IMR-90 (cell line): ENCODE measurements around the gene CA4. TPM values are rescaled to one million over a fixed set of nuclear protein-coding genes. Genes with fewer than 3 reads are reported as not detected.
"Not testable (repeated sequence)": the region's sequence is repeated elsewhere in the genome, so short reads cannot be mapped to it uniquely, and the experiment has no call there.

ENCODE experiments used
- ATAC-seq: fragments of 200-7000 bp; cut with Tn5 transposase; 2 replicates; pipeline ENCODE4 v1.9.1; 2020; ENCODE audit warnings: low read depth, mild to moderate bottlenecking, moderate library complexity
- BruUV-seq: library from RNA; stranded (reverse); fragments of 400-500 nt; replicated peaks from 2 replicates; lab custom pipeline; 2021; lab: Mats Ljungman, UMichigan
- CTCF ChIA-PET: fragments of 300-600 bp; formaldehyde crosslinking; extraction: SDS; loops from one replicate; lab custom pipeline; 2021; ENCODE audit warnings: antibody characterized with exemption; lab: Yijun Ruan, JAX
- POLR2A ChIA-PET: fragments of 300-600 bp; sonication (Branson Sonifier 250); formaldehyde crosslinking; loops from one replicate; lab custom pipeline; 2022; ENCODE audit warnings: antibody characterized with exemption; ENCODE audit not compliant: unreplicated experiment; lab: Charles Lee
- DNase-seq: peaks from one replicate; pipeline ENCODE4 v3.0.0; 2013
- H2AFZ ChIP-seq: replicated peaks from 2 replicates; pipeline ENCODE3; 2013; ENCODE audit warnings: low read length, mild to moderate bottlenecking; ENCODE audit not compliant: poor library complexity
- H2AK5ac ChIP-seq: 2 replicates; pipeline ENCODE4 v1.6.1; 2013; ENCODE audit warnings: low read depth, low read length, inconsistent platforms
- H2AK9ac ChIP-seq: replicated peaks from 2 replicates; pipeline ENCODE3; 2013; ENCODE audit warnings: mild to moderate bottlenecking, low read depth, low read length, moderate library complexity; ENCODE audit not compliant: poor library complexity
- H2BK120ac ChIP-seq: 2 replicates; pipeline ENCODE4 v1.6.1; 2013; ENCODE audit warnings: low read depth, low read length, inconsistent platforms
- H2BK15ac ChIP-seq: 3 replicates; pipeline ENCODE4 v1.6.1; 2013; ENCODE audit warnings: low read depth, low read length, inconsistent platforms
- H2BK20ac ChIP-seq: 2 replicates; pipeline ENCODE4 v1.6.1; 2013; ENCODE audit warnings: low read depth, mild to moderate bottlenecking, inconsistent platforms, low read length, moderate library complexity
- H2BK5ac ChIP-seq: 2 replicates; pipeline ENCODE4 v1.6.1; 2013; ENCODE audit warnings: mild to moderate bottlenecking, low read depth, low read length, inconsistent platforms; ENCODE audit not compliant: poor library complexity, severe bottlenecking
- H3K14ac ChIP-seq: replicated peaks from 2 replicates; pipeline ENCODE4 v1.6.1; 2013; ENCODE audit warnings: low read depth, low read length, inconsistent platforms
- H3K18ac ChIP-seq: 2 replicates; pipeline ENCODE4 v1.6.1; 2013; ENCODE audit warnings: low read depth, low read length, control low read depth
- H3K23ac ChIP-seq: 2 replicates; pipeline ENCODE4 v1.6.1; 2013; ENCODE audit warnings: low read depth, low read length, inconsistent platforms
- H3K27ac ChIP-seq: 2 replicates; pipeline ENCODE4 v1.5.1; 2013; ENCODE audit warnings: mild to moderate bottlenecking, control low read depth, low read length; ENCODE audit not compliant: insufficient read depth
- H3K27me3 ChIP-seq: 2 replicates; pipeline ENCODE4 v1.6.1; 2013; ENCODE audit warnings: low read length; ENCODE audit not compliant: control insufficient read depth, insufficient read depth
- H3K36me3 ChIP-seq: 2 replicates; pipeline ENCODE4 v1.6.1; 2013; ENCODE audit warnings: low read length, mixed read lengths; ENCODE audit not compliant: control insufficient read depth, insufficient read depth
- H3K4ac ChIP-seq: 2 replicates; pipeline ENCODE4 v1.6.1; 2013; ENCODE audit warnings: low read depth, low read length, inconsistent platforms
- H3K4me1 ChIP-seq: 2 replicates; pipeline ENCODE4 v1.6.1; 2013; ENCODE audit warnings: low read length, mixed read lengths; ENCODE audit not compliant: control insufficient read depth, insufficient read depth
- H3K4me2 ChIP-seq: 2 replicates; pipeline ENCODE4 v1.6.1; 2013; ENCODE audit warnings: low read depth, mild to moderate bottlenecking, control low read depth, low read length, moderate library complexity
- H3K4me3 ChIP-seq: 2 replicates; pipeline ENCODE4 v1.5.1; 2013; ENCODE audit warnings: low read depth, mild to moderate bottlenecking, control low read depth, low read length, moderate library complexity; ENCODE audit not compliant: insufficient read depth
- H3K56ac ChIP-seq: 2 replicates; pipeline ENCODE4 v1.6.1; 2013; ENCODE audit warnings: low read length, inconsistent platforms; ENCODE audit not compliant: insufficient read depth; ENCODE audit errors: extremely low read depth
- H3K79me1 ChIP-seq, 2 experiments: 2 replicates each; pipeline ENCODE4 v1.6.1; 2013; ENCODE audit warnings: low read length in 2 of 2, inconsistent platforms in 1 of 2, low read depth in 1 of 2
- H3K9ac ChIP-seq: 2 replicates; pipeline ENCODE4 v1.6.1; 2013; ENCODE audit warnings: low read depth, low read length, control low read depth
- H3K9me1 ChIP-seq: 2 replicates; pipeline ENCODE4 v1.6.1; 2013; ENCODE audit warnings: low read length, inconsistent platforms; ENCODE audit not compliant: insufficient read depth
- H3K9me3 ChIP-seq: 2 replicates; pipeline ENCODE4 v1.6.1; 2013; ENCODE audit warnings: low read length; ENCODE audit not compliant: control insufficient read depth, insufficient read depth
- H4K20me1 ChIP-seq: 2 replicates; pipeline ENCODE4 v1.6.1; 2013; ENCODE audit warnings: low read length, inconsistent platforms; ENCODE audit not compliant: insufficient read depth
- H4K5ac ChIP-seq: 2 replicates; pipeline ENCODE4 v1.6.1; 2013; ENCODE audit warnings: mild to moderate bottlenecking, low read depth, low read length, control low read depth
- H4K8ac ChIP-seq, 2 experiments: 2 replicates each; pipeline ENCODE4 v1.6.1; 2013; ENCODE audit warnings: low read depth in 2 of 2, low read length in 2 of 2, control low read depth in 1 of 2, inconsistent platforms in 1 of 2
- H4K91ac ChIP-seq: 2 replicates; pipeline ENCODE4 v1.6.1; 2013; ENCODE audit warnings: low read depth, low read length, inconsistent platforms; ENCODE audit not compliant: insufficient read depth
- WGBS, 2 experiments: methylation state at CpG; one replicate each; pipeline versions ENCODE4 v1.1.5 to v1.1.7; 2013; ENCODE audit warnings: missing lambda C conversion rate in 2 of 2; ENCODE audit not compliant: insufficient read length in 1 of 2; ENCODE audit errors: extremely low coverage in 2 of 2; 5-methylcytosine and 5-hydroxymethylcytosine counted together
- dilution Hi-C: fragments of 300-500 bp; cut with HindIII; formaldehyde crosslinking; loops from one replicate; pipeline ENCODE4 v1.14.3; 2018; ENCODE audit warnings: low sequenced_read_pairs; ENCODE audit not compliant: unreplicated experiment
- in situ Hi-C: fragments of 300-500 bp; cut with MboI; formaldehyde crosslinking; loops from 3 replicates; pipeline ENCODE4 v1.14.3; 2019; ENCODE audit warnings: low sequenced_read_pairs, inconsistent platforms, mixed read lengths
- intact Hi-C: fragments of 100-400 bp; cut with micrococcal nuclease; formaldehyde crosslinking; loops from 2 replicates; pipeline ENCODE4 v1.10.0; 2022
- polyA plus RNA-seq, 3 experiments: library from polyadenylated mRNA; depleted of rRNA; stranded (reverse); fragments of >200 nt; gene quantifications; 2 replicates each; pipeline ENCODE4 v1.2.3, GENCODE V29; 2012; ENCODE audit warnings: low replicate concordance in 1 of 3
- total RNA-seq: library from RNA; depleted of rRNA; stranded (reverse); fragments of >200 nt; gene quantifications from 2 replicates; pipeline ENCODE4 v1.2.3, GENCODE V29; 2012

CA4 gene
- total and polyA plus RNA-seq, 2 of the 4 experiments (the other 2 are of a cell fraction), result not detected

DNA sequence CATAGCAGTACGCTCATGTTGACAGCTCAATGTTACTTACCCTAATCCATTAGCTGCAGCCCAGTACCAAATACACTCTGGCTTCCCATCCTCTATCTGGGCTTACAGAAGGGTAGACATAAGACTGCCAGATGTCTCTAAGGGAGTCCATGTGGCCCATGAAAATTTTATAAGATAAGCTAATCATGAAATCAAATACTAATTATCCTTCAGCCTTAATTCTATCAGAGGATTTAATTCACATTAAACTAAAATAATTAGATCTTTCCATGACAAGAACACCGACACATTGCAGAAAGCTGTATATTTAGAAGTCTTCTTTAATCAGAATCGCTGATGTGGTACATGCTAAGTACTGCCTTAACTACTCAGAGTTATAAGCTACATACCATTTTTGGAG is 43.3 kb downstream of the CA4 start:
- H2BK15ac ChIP-seq, H4K20me1 ChIP-seq, BruUV-seq, H3K14ac ChIP-seq, H2BK20ac ChIP-seq, H3K79me1 ChIP-seq, CTCF ChIA-PET, H3K23ac ChIP-seq, intact Hi-C loops, H4K91ac ChIP-seq, H4K8ac ChIP-seq, H2BK120ac ChIP-seq, H3K9me1 ChIP-seq, H4K5ac ChIP-seq, H2AK5ac ChIP-seq, H3K4me3 ChIP-seq, DNase-seq, POLR2A ChIA-PET, H2AK9ac ChIP-seq, H3K4me2 ChIP-seq, dilution Hi-C loops, H3K4ac ChIP-seq, H3K4me1 ChIP-seq, H3K27me3 ChIP-seq, H3K18ac ChIP-seq, H3K27ac ChIP-seq, H3K56ac ChIP-seq, ATAC-seq, H2AFZ ChIP-seq, H3K9ac ChIP-seq, H2BK5ac ChIP-seq, H3K9me3 ChIP-seq: not testable (repeated sequence)
- H3K36me3 ChIP-seq, result peaks cover 36% of the 10 kb centered on the region
- no CpG with 5 or more reads among the region's 3 CpGs for WGBS, 2 experiments
- in situ Hi-C loops, result loop anchor here (25.0 kb wide), 1 partner anchor 256 kb away; no protein-coding TSS in a partner anchor
